SU-DHL-6 (cell line): Measurements from ENCODE around the gene PDE2A.

Source experiments
- H2AFZ ChIP-seq: fragments of 200-600 bp; sonication (generic); 2 replicates; pipeline ENCODE4 v1.6.1; 2014; ENCODE audit warnings: low read depth, mild to moderate bottlenecking, moderate library complexity, mixed read lengths, antibody characterized with exemption, low read length; ENCODE audit not compliant: severe bottlenecking
- H3F3A ChIP-seq: fragments of 200-600 bp; shearing (Covaris generic); 2 replicates; pipeline ENCODE4 v1.6.0; 2016; ENCODE audit warnings: antibody characterized with exemption, mild to moderate bottlenecking; ENCODE audit not compliant: insufficient read depth
- H3K27ac ChIP-seq: fragments of 200-600 bp; sonication (generic); 2 replicates; pipeline ENCODE4 v1.5.1; 2016; ENCODE audit warnings: low read depth, mild to moderate bottlenecking, low read length, moderate library complexity, mixed read lengths
- H3K27me3 ChIP-seq: fragments of 200-600 bp; sonication (generic), shearing (Covaris generic); 2 replicates; pipeline ENCODE4 v1.6.0; 2014; ENCODE audit warnings: mild to moderate bottlenecking, low read length
- H3K36me3 ChIP-seq: fragments of 200-600 bp; sonication (generic); 2 replicates; pipeline ENCODE4 v1.6.1; 2014; ENCODE audit warnings: mild to moderate bottlenecking, low read length, mixed read lengths
- H3K4me2 ChIP-seq: fragments of 300-600, 200-600 bp; shearing (Covaris generic), sonication (generic); 2 replicates; pipeline ENCODE4 v1.6.0; 2014; ENCODE audit warnings: low read length, low read depth, mild to moderate bottlenecking; ENCODE audit not compliant: poor library complexity, severe bottlenecking
- H3K4me3 ChIP-seq: fragments of 200-600 bp; sonication (generic); 2 replicates; pipeline ENCODE4 v1.5.1; 2014; ENCODE audit warnings: antibody characterized with exemption, low read length, mild to moderate bottlenecking, mixed read lengths; ENCODE audit not compliant: insufficient read depth, poor library complexity, severe bottlenecking
- H3K79me2 ChIP-seq: fragments of 200-600 bp; sonication (generic); 2 replicates; pipeline ENCODE4 v1.6.1; 2014; ENCODE audit warnings: mild to moderate bottlenecking, low read length, moderate library complexity; ENCODE audit not compliant: insufficient read depth
- H3K9ac ChIP-seq: fragments of 200-600 bp; sonication (generic); 2 replicates; pipeline ENCODE4 v1.7.0; 2014; ENCODE audit warnings: mild to moderate bottlenecking, low read length
- H3K9me2 ChIP-seq: fragments of 200-600 bp; sonication (generic); replicated peaks from 2 replicates; pipeline ENCODE4 v1.6.1; 2014; ENCODE audit warnings: low read length; ENCODE audit not compliant: insufficient read depth
- H3K9me3 ChIP-seq: fragments of 200-600 bp; sonication (generic); 2 replicates; pipeline ENCODE4 v1.6.1; 2014; ENCODE audit warnings: low read length, mixed read lengths; ENCODE audit not compliant: insufficient read depth
- H4K20me1 ChIP-seq: fragments of 200-600 bp; sonication (generic); 2 replicates; pipeline ENCODE4 v1.6.1; 2014; ENCODE audit warnings: low read depth, mild to moderate bottlenecking, antibody characterized with exemption, low read length, moderate library complexity, mixed read lengths
- EZH2phosphoT487 ChIP-seq: fragments of 200-600 bp; sonication (generic), shearing (Covaris generic); conservative IDR thresholded peaks from 2 replicates; pipeline ENCODE4 v1.6.1; 2018; ENCODE audit warnings: mild to moderate bottlenecking, antibody characterized with exemption, low read length, moderate library complexity, mixed read lengths
- TF ChIP-seq, protein P1 (sequence below): fragments of 200-600 bp; sonication (generic); IDR thresholded peaks from one replicate; pipeline ENCODE4 v1.5.1; 2017; ENCODE audit warnings: antibody characterized with exemption, mild to moderate bottlenecking, low read length, moderate library complexity; ENCODE audit not compliant: insufficient read depth, poor library complexity, severe bottlenecking

Gene PDE2A

DNA sequence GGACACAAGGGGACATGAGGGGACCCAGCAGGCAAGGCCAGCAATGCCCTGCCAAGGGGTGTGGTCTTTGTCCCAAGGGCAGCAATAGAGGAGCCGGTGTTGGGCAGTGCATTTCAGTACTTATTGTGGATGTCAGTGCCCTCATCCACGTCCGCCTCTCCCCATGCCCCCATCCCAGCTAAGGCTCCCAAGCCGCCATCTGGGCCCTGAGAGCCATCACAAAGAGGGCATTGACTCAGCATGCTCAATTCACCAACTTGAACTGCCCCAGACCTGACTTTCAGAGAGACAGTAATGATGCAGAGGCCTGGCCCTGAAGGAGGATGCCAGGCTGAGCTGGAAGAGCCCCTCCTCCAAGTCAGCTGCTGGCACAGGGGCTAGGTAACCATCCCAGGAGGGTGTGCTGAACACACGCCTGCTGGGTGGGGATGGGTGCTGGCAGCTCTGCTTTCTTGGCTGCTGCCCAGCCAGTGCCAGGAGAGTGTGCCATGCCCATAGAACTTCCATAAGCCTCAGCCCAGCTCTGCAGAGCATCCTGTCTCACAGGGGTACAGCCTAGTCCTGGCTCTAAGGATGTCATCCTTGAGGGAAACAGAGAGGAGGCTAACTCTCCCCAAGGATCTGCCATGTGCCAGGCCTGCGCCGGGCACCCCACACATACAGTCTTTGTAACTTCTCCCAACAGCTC, 46.5 kb downstream of the PDE2A start:
- Histone ChIP-seq H3K4me3 (no peak overlapping the region), H3K27ac (no peak overlapping the region), H3K27me3 (no peaks in the 10 kb centered on the region), H3K4me2 (no peak overlapping the region), H2AFZ (no peak overlapping the region), H3K9ac (no peak overlapping the region), H4K20me1 (no peaks in the 10 kb centered on the region), H3K9me2 (no peaks in the 10 kb centered on the region), H3F3A (no peaks in the 10 kb centered on the region), H3K36me3 (no peaks in the 10 kb centered on the region), H3K9me3 (no peaks in the 10 kb centered on the region), H3K79me2 (no peaks in the 10 kb centered on the region)
- TF ChIP-seq, protein P1, sequence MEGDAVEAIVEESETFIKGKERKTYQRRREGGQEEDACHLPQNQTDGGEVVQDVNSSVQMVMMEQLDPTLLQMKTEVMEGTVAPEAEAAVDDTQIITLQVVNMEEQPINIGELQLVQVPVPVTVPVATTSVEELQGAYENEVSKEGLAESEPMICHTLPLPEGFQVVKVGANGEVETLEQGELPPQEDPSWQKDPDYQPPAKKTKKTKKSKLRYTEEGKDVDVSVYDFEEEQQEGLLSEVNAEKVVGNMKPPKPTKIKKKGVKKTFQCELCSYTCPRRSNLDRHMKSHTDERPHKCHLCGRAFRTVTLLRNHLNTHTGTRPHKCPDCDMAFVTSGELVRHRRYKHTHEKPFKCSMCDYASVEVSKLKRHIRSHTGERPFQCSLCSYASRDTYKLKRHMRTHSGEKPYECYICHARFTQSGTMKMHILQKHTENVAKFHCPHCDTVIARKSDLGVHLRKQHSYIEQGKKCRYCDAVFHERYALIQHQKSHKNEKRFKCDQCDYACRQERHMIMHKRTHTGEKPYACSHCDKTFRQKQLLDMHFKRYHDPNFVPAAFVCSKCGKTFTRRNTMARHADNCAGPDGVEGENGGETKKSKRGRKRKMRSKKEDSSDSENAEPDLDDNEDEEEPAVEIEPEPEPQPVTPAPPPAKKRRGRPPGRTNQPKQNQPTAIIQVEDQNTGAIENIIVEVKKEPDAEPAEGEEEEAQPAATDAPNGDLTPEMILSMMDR: no peak
- TF ChIP-seq EZH2phosphoT487: no peak

DNA sequence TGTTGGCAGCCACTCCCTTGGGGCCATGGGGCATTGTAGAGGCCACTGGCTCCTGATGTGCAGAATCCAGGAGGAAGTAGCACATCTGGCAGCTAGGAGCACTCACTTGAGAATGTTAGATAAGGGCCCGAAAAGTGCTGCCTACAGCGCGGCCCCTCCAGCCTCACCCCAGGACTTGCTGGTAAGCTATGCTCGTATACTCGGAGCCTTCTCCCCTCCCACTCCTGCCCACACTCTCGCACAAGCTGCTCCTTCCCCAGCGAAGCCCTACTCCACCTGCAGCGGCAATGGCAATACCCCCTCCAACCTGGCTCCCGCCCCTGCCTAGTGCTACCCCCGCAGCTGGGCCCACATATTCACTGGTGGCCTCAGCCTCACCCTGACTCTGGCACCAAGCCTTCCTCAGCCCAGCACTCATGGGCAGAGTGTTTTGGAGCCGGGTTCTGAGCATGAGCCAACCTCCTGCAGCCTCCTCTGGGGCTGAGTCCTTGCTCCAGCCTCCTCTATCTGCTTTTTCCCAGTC, 47.7 kb downstream of the PDE2A start:
- TF ChIP-seq, protein P1: no peak
- TF ChIP-seq EZH2phosphoT487: no peak
- H3K27ac ChIP-seq: no peak overlapping the region
- H3K27me3 ChIP-seq: no peaks in the 10 kb centered on the region
- H3F3A ChIP-seq: no peaks in the 10 kb centered on the region
- H3K79me2 ChIP-seq: no peaks in the 10 kb centered on the region
- no peaks in the 10 kb centered on the region for H3K9me2 ChIP-seq
- H3K4me3 ChIP-seq: no peak overlapping the region
- H3K9me3 ChIP-seq: no peaks in the 10 kb centered on the region
- no peaks in the 10 kb centered on the region for H4K20me1 ChIP-seq
- H2AFZ ChIP-seq: no peak overlapping the region
- no peak overlapping the region for H3K4me2 ChIP-seq
- H3K9ac ChIP-seq: no peak overlapping the region
- no peaks in the 10 kb centered on the region for H3K36me3 ChIP-seq

GRCh38 chr11:72625691-72626413, 48.4 kb downstream of the PDE2A start:
- no peak overlapping the region for H3K4me3 ChIP-seq
- H3K36me3 ChIP-seq: no peaks in the 10 kb centered on the region
- no peak overlapping the region for H2AFZ ChIP-seq
- TF ChIP-seq, protein P1: no peak
- no peak overlapping the region for H3K4me2 ChIP-seq
- no peaks in the 10 kb centered on the region for H3F3A ChIP-seq
- no peaks in the 10 kb centered on the region for H3K79me2 ChIP-seq
- no peaks in the 10 kb centered on the region for H3K27me3 ChIP-seq
- no peak overlapping the region for H3K27ac ChIP-seq
- H3K9ac ChIP-seq: no peak overlapping the region
- no peaks in the 10 kb centered on the region for H3K9me3 ChIP-seq
- H4K20me1 ChIP-seq: no peaks in the 10 kb centered on the region
- no peaks in the 10 kb centered on the region for H3K9me2 ChIP-seq
